PFSK-1 (cell line): Measurements from ENCODE around the gene GIPC1.

Source experiments
- FOXP2 ChIP-seq: optimal IDR thresholded peaks from 2 replicates; pipeline ENCODE3; 2011; ENCODE audit warnings: borderline replicate concordance, control low read depth, inconsistent platforms; ENCODE audit not compliant: insufficient read depth; ENCODE audit errors: extremely low read length, extremely low read depth
- POLR2AphosphoS5 ChIP-seq: IDR thresholded peaks from 2 replicates; pipeline ENCODE4 v1.6.1; 2012; ENCODE audit warnings: low read depth, mild to moderate bottlenecking, control low read depth, low read length, moderate library complexity
- SIN3A ChIP-seq: IDR thresholded peaks from 2 replicates; pipeline ENCODE4 v1.6.1; 2012; ENCODE audit warnings: mild to moderate bottlenecking, low read length, moderate library complexity, borderline replicate concordance; ENCODE audit not compliant: insufficient read depth
- TAF1 ChIP-seq: IDR thresholded peaks from 2 replicates; pipeline ENCODE4 v1.6.1; 2012; ENCODE audit warnings: low read length, control low read depth, borderline replicate concordance; ENCODE audit not compliant: insufficient read depth
- TF ChIP-seq, protein P1 (sequence below), 2 experiments: IDR thresholded peaks; 2 replicates each; pipeline versions ENCODE4 v1.6.1 to v1.8.0; 2011 to 2012; ENCODE audit warnings: low read depth in 2 of 2, low read length in 2 of 2, control low read depth in 1 of 2, inconsistent platforms in 1 of 2, mild to moderate bottlenecking in 1 of 2, moderate library complexity in 1 of 2; ENCODE audit not compliant: insufficient read depth in 1 of 2

GIPC1 gene

DNA sequence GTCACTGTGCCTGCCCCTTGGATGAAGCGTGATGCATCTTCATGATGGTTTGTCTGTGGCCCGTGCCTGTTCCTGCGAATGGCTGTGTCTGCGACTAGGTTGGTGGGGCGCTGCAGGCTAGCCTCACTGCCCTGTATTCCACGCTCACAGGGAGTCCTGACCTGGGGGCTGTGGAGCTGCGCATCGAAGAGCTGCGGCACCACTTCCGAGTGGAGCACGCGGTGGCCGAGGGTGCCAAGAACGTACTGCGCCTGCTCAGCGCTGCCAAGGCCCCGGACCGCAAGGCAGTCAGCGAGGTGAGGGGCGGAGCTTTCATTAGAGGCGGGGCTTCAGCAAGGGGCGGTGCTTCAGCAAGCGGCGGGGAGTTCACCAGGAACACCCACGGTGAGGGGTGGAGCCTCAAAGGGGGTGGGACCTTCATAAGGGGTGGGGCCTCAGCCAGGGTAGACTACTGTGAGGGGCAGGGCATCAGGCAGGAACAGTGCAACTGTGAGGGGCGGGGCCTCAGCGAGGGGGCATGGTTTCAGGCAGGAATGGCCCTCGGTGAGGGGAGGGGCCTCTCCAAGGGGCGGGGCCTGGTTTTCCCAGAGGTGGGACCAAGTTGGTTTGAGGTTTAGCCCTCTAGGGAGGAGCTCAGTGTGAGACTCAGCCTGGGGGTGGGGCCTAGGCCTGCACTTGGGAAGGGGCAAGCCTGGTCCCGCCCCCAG lies 45.6 kb downstream of the GIPC1 start:
- no peak for TF ChIP-seq SIN3A
- TF ChIP-seq POLR2AphosphoS5, result no peak
- TF ChIP-seq, protein P1, sequence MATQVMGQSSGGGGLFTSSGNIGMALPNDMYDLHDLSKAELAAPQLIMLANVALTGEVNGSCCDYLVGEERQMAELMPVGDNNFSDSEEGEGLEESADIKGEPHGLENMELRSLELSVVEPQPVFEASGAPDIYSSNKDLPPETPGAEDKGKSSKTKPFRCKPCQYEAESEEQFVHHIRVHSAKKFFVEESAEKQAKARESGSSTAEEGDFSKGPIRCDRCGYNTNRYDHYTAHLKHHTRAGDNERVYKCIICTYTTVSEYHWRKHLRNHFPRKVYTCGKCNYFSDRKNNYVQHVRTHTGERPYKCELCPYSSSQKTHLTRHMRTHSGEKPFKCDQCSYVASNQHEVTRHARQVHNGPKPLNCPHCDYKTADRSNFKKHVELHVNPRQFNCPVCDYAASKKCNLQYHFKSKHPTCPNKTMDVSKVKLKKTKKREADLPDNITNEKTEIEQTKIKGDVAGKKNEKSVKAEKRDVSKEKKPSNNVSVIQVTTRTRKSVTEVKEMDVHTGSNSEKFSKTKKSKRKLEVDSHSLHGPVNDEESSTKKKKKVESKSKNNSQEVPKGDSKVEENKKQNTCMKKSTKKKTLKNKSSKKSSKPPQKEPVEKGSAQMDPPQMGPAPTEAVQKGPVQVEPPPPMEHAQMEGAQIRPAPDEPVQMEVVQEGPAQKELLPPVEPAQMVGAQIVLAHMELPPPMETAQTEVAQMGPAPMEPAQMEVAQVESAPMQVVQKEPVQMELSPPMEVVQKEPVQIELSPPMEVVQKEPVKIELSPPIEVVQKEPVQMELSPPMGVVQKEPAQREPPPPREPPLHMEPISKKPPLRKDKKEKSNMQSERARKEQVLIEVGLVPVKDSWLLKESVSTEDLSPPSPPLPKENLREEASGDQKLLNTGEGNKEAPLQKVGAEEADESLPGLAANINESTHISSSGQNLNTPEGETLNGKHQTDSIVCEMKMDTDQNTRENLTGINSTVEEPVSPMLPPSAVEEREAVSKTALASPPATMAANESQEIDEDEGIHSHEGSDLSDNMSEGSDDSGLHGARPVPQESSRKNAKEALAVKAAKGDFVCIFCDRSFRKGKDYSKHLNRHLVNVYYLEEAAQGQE (IDR thresholded peaks at IDR 0.05; ENCODE audit: insufficient read depth in 1 of 2, low read depth in 2 of 2, low read length in 2 of 2), result no peak
- TF ChIP-seq TAF1, result no peak
- TF ChIP-seq FOXP2, result no peak

DNA sequence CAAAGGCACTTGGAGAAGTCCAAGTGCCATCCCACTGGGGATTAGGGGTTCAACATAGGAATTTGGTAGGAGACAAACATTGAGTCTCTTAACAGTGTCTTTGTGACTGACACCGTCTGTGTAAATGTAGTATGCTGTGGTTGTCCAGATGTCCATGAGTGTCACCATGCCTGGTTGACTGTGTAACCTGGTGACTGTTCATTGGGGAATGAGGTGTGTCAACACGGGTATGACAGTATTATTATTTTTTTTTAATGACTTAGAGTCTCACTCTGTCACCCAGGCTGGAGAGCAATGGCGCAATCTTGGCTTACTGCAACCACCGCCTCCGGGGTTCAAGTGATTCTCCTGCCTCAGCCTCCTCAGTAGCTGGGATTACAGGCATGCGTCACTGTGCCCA lies 46.6 kb downstream of the GIPC1 start:
- TF ChIP-seq, protein P1 (IDR thresholded peaks at IDR 0.05; ENCODE audit: insufficient read depth in 1 of 2, low read depth in 2 of 2, low read length in 2 of 2), result no peak
- TF ChIP-seq POLR2AphosphoS5 (no peak), SIN3A (no peak), FOXP2 (no peak), TAF1 (no peak)

DNA sequence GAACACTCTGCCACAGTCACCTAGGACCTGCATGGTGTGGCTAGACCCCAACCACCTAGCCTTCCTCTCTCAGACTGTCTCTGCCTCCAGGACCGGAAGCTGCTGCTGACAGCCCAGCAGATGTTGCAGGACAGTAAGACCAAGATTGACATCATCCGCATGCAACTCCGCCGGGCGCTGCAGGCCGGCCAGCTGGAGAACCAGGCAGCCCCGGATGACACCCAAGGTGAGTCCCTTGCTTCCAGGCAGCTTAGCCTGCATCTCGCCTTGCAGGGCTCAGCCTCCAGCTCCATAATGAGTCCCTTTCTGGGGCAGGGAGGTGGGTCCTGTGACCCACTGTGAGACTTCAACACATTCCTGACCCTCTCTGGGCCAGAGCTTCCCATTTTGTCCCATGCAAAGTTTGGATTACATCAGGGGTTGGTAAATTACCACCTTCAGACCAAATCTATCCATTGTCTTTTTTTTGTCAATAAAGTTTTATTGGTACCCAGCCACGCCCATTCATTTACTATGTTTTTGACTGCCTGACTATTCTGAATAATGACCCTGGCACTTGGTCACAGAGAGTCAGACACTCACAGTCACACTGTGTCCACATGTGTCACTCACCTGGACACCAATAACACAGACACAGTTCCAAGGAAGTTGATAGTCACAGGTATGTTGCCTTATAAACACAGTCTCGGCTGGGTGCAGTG lies 49.4 kb downstream of the GIPC1 start:
- TF ChIP-seq FOXP2, result no peak
- TF ChIP-seq SIN3A, result no peak
- no peak for TF ChIP-seq TAF1
- TF ChIP-seq, protein P1 (IDR thresholded peaks at IDR 0.05; ENCODE audit: insufficient read depth in 1 of 2, low read depth in 2 of 2, low read length in 2 of 2), result no peak
- TF ChIP-seq POLR2AphosphoS5, result no peak

DNA sequence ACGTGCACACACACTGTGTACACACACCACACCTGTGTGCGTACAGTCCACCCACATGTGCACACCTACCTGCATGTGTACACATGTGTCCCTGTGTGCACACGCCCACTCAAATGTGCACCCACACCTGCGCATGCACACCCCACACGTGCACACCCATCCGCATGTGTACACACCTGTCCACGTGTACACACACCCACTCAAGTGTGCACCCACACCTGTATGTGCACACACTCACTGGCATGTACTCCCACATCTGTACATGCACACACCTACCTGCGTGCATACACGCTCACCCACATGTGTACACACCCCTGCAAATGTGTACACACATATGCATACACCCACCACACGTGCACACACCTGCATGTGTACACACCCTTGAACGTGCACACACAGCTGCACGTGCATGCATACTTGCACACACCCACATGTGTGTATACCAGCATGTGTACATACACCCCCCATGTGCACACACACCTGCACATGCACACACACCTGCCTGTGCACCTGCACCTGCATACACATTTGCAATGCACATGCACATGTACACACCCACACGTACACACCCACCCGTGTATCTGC lies 52.2 kb downstream of the GIPC1 start:
- TF ChIP-seq FOXP2 (no peak), TAF1 (no peak), SIN3A (no peak), POLR2AphosphoS5 (no peak)

DNA sequence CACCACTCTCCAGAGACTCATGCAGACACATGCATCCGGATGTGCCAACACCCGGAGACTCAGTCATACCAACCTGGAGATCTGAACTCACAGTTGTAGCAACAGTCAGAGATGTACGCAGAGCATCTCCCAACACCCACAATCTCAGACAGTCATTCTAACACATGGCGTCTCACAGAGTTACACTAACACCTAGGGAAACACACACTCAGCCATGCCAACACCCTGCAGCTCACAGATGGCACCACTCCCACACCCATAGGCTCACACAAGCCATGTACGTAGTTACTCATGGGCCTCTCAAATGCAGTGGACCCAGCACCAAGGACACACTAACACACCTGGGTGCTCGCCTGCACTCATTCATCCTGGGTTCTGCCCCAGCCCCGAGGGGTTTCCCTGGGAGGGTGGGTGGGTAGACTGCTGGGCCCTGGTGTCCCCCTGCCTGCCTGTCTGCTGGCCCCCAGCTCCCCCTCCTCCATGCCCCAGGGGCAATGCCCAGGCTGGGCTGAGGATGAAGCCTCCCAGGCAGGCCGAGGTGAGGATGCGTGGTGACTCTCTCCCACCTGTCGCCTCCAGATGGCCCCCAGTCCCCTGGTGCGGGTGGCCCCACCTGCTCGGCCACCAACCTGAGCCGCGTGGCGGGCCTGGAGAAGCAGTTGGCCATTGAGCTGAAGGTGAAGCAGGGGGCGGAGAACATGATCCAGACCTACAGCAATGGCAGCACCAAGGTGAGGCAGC lies 52.9 kb downstream of the GIPC1 start:
- TF ChIP-seq, protein P1 (IDR thresholded peaks at IDR 0.05; ENCODE audit: insufficient read depth in 1 of 2, low read depth in 2 of 2, low read length in 2 of 2), result no peak
- no peak for TF ChIP-seq SIN3A
- TF ChIP-seq POLR2AphosphoS5, result no peak
- no peak for TF ChIP-seq FOXP2
- no peak for TF ChIP-seq TAF1
